SHP77 (cell line): ENCODE results near the gene GALM.

Experiments used
- DNase-seq, 2 experiments: peaks; one replicate each; lab custom pipeline; 2025; lab: John Stamatoyannopoulos, UW

Gene GALM

DNA sequence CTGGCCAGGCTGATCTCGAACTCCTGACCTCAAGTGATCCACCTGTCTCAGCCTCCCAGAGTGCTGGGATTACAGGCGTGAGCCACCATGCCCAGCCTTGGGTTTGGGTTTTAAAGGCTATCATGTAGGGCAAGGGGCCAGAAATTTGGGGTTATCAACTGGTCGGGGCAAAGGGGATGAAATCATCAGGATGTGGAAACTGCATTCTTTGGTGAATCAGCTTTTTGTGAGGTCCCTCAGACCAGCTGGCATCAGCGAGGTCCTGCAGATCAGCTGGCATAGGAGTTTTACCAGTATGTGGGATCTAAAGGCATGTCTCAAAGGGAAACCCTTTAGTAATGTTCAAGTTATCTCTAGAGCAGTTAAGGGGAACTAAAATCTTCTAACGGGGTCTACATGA is 105.7 kb downstream of the GALM start:
- DNase-seq: no peak

DNA sequence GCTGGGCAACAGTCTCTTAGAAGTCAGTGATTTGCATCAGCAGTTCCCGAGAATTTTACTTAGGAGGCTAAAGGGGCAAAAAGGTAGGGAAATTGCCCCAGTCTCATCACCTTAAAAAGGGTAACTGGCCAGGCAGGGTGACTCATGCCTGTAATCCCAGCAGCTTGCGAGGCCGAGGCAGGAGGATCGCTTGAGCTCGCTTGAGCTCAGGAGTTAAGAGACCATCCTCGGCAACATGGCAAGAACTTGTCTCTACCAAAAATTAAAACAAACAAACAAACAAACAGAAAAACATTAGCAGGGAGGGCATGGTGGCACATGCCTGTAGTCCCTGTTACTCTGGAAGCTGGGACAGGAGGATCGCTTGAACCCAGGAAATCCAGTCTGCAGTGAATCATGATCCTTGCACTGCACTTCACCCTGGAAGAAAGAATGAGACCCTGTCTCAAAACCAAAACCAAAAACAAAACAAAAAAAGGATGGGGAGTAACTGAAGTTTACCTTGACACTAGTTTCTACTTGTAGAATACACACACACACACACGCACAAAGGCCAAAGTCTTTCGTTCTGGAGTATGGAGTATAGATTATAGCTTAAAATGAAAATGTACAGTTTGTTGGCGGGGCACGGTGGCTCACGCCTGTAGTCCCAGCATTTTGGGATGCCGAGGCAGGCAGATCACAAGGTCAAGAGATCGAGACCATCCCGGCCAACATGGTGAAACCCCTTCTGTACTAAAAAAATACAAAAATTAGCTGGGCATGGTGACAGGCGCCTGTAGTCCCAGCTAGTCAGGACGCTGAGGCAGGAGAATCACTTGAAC is 109.4 kb downstream of the GALM start:
- no peak for DNase-seq

DNA sequence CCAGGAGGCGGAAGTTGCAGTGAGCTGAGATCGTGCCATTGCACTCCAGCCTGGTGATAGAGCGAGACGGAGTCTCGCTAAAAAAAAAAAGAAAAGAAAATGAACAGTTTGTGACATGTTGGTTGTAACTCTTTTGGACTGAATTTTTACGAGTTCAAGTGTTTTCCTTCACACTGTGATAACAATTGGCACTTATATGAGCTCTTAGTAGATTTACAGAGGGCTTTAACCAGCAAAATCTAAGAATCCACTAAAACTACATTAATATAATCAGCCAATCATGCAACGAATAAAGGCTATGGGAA is 110.0 kb downstream of the GALM start:
- no peak for DNase-seq

DNA sequence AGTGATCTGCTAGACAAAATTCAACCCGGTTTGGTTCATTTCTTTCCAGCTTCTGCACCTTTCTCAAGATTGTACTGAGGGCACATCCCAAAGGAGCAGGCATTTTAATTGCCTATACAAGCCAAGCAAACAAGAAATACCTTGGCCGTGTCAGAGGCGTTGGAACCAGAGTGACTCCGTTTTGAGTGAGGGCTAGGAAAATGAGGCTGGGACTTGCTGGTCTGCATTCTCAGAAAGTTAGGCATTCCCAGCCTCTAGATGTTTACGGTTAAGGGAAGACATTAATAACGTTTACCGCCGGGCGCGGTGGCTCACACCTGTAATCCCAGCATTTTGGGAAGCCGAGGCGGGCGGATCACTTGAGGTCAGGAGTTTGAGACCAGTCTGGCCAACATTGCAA is 110.6 kb downstream of the GALM start:
- DNase-seq: no peak

DNA sequence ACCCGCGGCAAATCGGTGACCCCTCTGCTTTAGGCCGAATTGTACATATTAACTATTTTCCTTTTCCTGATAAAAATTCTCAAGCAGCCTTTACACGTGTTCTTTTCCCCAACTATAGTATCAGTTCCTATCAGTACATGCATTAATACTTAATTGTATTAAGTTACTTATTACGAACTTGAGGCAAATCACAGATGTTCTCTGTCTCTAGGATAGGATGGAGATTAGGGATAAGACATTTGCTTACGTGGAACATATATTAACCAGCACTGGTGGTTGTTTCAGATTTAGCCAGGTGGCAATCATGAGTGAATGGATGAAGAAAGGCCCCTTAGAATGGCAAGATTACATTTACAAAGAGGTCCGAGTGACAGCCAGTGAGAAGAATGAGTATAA is 112.8 kb downstream of the GALM start:
- DNase-seq: no peak

DNA sequence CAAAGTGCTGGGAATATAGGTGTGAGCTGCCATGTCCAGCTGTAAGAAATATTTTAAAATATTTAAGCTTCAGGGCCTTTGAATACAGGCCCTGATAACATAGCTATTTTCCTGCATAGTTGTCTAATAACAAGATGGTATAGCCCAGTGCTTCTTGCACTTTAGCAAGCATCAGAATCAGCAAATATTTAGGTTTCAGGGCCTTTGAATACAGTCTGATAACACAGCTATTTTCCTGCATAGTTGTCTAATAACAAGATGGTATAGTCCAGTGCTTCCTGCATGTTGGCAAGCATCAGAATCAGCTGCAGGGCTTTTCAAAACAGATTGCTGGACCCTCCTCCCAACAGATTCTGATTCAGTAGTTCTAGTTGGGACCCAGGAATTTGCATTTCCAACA is 117.7 kb downstream of the GALM start:
- DNase-seq: no peak
